Measurements from ENCODE around the gene P3H4. TPM values are rescaled to one million over a fixed set of nuclear protein-coding genes. Genes with fewer than 3 reads are reported as not detected.
"Not testable (repeated sequence)": the region's sequence is repeated elsewhere in the genome, so short reads cannot be mapped to it uniquely, and the experiment has no call there.

The P3H4 gene
- total RNA-seq, 4 donors from 2014 or later: 1.8 to 4.0 (median 2.9) TPM

DNA sequence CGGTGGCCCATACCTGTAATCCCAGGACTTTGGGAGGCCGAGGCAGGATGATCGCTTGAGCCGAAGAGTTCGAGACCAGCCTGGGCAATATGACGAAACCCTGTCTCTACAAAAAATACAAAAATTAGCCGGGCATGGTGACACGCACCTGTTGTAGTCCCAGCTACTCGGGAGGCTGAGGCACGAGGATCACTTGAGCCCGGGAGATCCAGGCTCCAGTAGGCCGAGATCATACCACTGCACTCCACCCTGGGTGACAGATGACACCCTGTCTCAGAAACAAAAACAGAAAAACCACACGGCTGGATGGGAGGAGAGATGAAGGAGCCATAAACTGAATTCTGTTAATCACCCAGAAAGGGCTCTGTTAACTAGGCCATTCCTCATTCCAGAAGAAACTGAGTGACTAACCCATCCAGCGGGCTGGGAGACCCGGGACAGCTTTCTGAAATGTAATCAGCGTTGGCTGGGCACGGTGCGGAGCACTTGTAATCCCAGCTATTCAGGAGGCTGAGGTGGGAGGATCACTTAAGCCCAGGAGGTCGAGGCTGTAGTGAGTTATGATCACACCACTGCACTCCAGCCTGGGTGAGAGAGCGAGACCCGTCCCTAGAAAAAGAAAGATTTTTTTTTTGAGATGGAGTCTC, 24.9 kb upstream of the P3H4 start:
- H3K36me3 ChIP-seq: peaks cover 0 to 7% of the 10 kb centered on the region in 2 donors
- in situ Hi-C loops (cut with MboI; ENCODE audit: low sequenced_read_pairs in 4 of 4) (no loop called here), intact Hi-C loops (cut with DNase I; ENCODE audit: low total_unique reads) (loop anchor here (2.0 kb wide), 1 partner anchor 28 kb away; the partner anchor contains the start of gene KLHL11)
- peak overlapping the region; percentile 68 to 81 (median 70) for H3K27ac ChIP-seq
- H3K4me1 ChIP-seq: peaks cover 0 to 10% of the 10 kb centered on the region in 2 donors
- TF ChIP-seq POLR2A (IDR thresholded peaks at IDR 0.05): no peak
- TF ChIP-seq, protein P1, sequence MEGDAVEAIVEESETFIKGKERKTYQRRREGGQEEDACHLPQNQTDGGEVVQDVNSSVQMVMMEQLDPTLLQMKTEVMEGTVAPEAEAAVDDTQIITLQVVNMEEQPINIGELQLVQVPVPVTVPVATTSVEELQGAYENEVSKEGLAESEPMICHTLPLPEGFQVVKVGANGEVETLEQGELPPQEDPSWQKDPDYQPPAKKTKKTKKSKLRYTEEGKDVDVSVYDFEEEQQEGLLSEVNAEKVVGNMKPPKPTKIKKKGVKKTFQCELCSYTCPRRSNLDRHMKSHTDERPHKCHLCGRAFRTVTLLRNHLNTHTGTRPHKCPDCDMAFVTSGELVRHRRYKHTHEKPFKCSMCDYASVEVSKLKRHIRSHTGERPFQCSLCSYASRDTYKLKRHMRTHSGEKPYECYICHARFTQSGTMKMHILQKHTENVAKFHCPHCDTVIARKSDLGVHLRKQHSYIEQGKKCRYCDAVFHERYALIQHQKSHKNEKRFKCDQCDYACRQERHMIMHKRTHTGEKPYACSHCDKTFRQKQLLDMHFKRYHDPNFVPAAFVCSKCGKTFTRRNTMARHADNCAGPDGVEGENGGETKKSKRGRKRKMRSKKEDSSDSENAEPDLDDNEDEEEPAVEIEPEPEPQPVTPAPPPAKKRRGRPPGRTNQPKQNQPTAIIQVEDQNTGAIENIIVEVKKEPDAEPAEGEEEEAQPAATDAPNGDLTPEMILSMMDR (IDR thresholded peaks at IDR 0.05 in 4 of 5, conservative IDR thresholded peaks at IDR 0.05 in 1 of 5): no peak
- H3K9me3 ChIP-seq: no peaks in the 10 kb centered on the region
- DNase-seq (no peak), ATAC-seq (no peak)
- peak overlapping the region; percentile 81 to 94 (median 90) for H3K4me3 ChIP-seq
- no peaks in the 10 kb centered on the region for H3K27me3 ChIP-seq

DNA sequence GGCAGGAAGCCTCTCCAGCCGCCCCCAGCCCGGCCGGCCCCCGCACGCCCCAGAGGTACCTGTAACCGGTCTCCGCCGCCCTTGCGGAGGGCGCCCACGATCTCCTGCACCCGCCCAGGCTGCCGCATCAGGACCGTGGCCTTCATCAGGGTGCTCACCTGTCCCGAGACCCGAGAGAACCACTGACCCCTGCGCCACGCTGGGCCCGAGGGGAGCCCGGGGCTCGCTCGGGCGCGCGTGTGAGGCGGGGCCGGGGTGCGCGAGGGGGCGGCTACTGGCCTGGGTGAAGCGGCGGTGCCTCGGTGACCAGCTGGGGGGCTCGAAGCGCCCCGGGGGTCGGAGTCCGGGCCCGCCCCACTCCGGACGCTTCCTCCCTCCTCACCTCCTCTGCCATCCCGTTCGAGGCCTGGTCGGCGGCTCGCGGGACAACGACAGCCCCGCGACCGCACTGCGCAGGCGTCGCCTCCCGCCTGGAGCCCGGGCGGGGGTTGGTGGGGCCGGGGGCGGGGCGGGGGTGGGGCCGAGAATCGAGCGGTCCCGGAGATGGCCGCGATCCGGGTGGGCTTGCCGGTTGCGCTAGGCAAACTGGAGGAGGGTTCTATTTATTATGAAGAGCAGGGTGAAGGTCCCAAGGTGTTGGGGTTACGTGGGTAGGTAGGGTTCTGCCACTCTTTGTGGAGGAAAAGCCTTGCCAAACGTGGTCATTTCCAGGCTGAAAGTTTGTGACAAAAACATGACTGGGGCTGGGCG, 24.2 kb upstream of the P3H4 start, which contains the start of gene NT5C3B:
NT5C3B (minus strand) TSS at position 433 of the 750 bp plus-strand sequence; CDS start at position 394, 39 bp downstream.
- peak in 1 of 2 donors; percentile 37 for DNase-seq
- Histone ChIP-seq H3K27me3 (no peaks in the 10 kb centered on the region), H3K4me1 (peaks cover 0 to 10% of the 10 kb centered on the region in 2 donors), H3K27ac (peak within 1 kb of the TSS; percentile 68 to 81 (median 70)), H3K36me3 (peaks cover 0 to 11% of the 10 kb centered on the region in 2 donors), H3K9me3 (no peaks in the 10 kb centered on the region), H3K4me3 (peak within 1 kb of the TSS; percentile 81 to 94 (median 90))
- TF ChIP-seq POLR2A (IDR thresholded peaks at IDR 0.05): peak in 1 of 2 donors; percentile 35
- TF ChIP-seq, protein P1 (IDR thresholded peaks at IDR 0.05 in 4 of 5, conservative IDR thresholded peaks at IDR 0.05 in 1 of 5): no peak
- intact Hi-C loops (cut with DNase I; ENCODE audit: low total_unique reads) (loop anchor here (2.0 kb wide), 1 partner anchor 29 kb away; the partner anchor contains the start of gene KLHL11), in situ Hi-C loops (cut with MboI; ENCODE audit: low sequenced_read_pairs in 4 of 4) (no loop called here)
- peak; percentile 84 to 86 for ATAC-seq

DNA sequence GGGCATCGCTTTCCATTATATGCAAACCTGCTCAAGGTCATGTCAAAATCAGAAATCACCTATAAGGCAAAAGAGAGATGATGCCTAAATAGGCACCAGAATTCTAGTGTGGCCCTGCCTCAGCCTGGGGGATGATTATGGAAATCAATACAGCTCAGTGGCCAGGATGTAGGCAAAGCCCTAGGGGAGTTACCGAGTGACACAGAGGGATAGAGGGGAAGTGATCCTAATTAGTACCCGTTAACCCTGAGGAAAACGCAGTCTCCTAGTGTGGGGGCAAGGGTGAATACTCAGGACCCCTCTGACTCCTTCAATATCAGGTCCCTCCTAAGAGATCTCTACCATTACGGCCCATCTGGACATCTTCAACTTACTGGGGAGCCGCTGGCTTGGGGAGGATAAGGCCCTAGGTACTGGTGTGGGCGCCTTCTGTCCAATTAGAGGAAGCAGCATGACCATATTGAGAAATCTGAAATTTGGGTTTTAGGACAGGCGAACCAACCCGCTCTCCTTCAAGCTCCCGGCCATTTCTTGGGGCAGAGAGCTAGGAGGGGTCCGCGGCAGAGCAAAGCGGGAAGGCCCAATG, 23.6 kb upstream of the P3H4 start:
- Histone ChIP-seq H3K36me3 (peaks cover 0 to 11% of the 10 kb centered on the region in 2 donors), H3K27ac (peak overlapping the region; percentile 68 to 81 (median 70)), H3K9me3 (no peaks in the 10 kb centered on the region), H3K4me1 (peaks cover 0 to 10% of the 10 kb centered on the region in 2 donors), H3K4me3 (peak overlapping the region; percentile 81 to 94 (median 90)), H3K27me3 (no peaks in the 10 kb centered on the region)
- DNase-seq: no peak
- intact Hi-C loops (cut with DNase I; ENCODE audit: low total_unique reads) (no loop called here), in situ Hi-C loops (cut with MboI; ENCODE audit: low sequenced_read_pairs in 4 of 4) (no loop called here)
- TF ChIP-seq, protein P1 (IDR thresholded peaks at IDR 0.05 in 4 of 5, conservative IDR thresholded peaks at IDR 0.05 in 1 of 5): no peak
- TF ChIP-seq POLR2A (IDR thresholded peaks at IDR 0.05): no peak
- ATAC-seq: peak; percentile 44 to 55

DNA sequence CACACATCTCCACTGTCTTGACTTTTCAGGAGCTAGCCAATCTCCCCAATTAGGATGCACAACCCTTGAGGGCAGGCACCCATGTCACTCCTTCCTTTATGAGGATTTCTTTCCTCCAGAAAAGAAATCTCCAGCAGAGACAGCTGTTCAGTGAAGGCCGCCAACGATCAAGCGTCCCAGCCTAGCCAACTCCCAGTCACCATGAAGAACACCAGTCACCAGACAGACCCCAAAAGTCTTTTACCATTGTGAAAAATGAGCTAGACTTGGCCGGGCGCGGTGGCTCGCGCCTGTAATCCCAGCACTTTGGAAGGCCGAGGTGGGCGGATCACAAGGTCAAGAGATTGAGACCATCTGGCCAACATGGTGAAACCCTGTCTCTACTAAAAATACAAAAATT, 18.2 kb upstream of the P3H4 start:
- H3K27me3 ChIP-seq; in situ Hi-C loops (cut with MboI; ENCODE audit: low sequenced_read_pairs in 4 of 4); H3K9me3 ChIP-seq; intact Hi-C loops (cut with DNase I; ENCODE audit: low total_unique reads); H3K4me1 ChIP-seq; H3K4me3 ChIP-seq; H3K27ac ChIP-seq; DNase-seq; ATAC-seq: not testable (repeated sequence)
- peaks cover 0 to 44% of the 10 kb centered on the region in 2 donors for H3K36me3 ChIP-seq
